BE2C (cell line): ENCODE data around the gene DSTN.

Experiments used
- DNase-seq: peaks from one replicate; pipeline ENCODE4 v3.0.0-alpha.2; 2020
- H3K27me3 ChIP-seq: fragments of 250-450 bp; sonication (Bioruptor Pico); 2 replicates; pipeline ENCODE4 v1.5.1; 2020; ENCODE audit warnings: mild to moderate bottlenecking
- H3K36me3 ChIP-seq: fragments of 250-450 bp; sonication (Bioruptor Pico); 2 replicates; pipeline ENCODE4 v1.5.1; 2020; ENCODE audit warnings: mild to moderate bottlenecking
- H3K4me1 ChIP-seq: fragments of 250-450 bp; sonication (Bioruptor Pico); 2 replicates; pipeline ENCODE4 v1.5.1; 2020
- H3K4me3 ChIP-seq: 2 replicates; pipeline ENCODE4 v1.5.1; 2011; ENCODE audit warnings: low read depth, low read length
- H3K9me3 ChIP-seq: fragments of 250-450 bp; sonication (Bioruptor Pico); 2 replicates; pipeline ENCODE4 v1.5.1; 2020
- TF ChIP-seq, protein P1 (sequence below): IDR thresholded peaks from 2 replicates; pipeline ENCODE4 v1.5.1; 2012; ENCODE audit warnings: mild to moderate bottlenecking, low read depth, low read length

Gene DSTN

DNA sequence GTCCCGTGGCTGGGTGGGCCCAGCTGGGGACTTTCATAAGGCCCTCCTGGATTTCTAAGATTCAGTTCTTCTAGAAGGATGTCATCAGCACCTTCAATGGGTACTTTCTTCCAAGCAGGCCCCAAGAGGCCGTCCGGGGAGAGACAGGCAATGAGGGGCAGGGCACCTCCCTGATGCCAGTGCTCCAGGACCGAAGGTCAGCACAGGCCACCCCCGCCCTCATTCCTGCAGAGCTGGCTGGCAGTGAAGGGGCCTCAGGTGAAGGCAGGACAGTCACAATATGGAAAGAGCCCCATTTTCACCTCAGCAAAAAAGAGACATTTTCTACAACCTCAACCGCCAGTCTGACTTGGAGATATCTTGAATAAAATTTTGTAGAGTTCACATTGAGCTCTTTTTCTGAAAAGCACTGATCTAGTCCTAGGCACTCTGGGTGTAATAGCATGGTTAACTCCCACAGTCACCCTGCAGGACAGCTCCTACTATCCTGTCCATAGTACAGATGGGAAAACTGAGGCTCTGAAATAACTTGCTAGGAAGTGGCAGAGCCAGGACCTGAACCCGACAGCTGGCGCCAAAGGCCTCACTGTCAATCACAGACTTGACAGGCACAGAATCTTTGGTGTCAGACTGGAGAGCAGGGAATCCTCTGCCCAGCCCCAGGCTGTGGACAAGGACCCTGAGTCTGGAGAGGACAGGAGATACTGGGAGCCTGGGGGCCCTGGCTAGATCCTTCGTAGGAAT, 61.9 kb downstream of the DSTN start:
- Histone ChIP-seq H3K36me3 (no peaks in the 10 kb centered on the region), H3K4me1 (peaks cover 5% of the 10 kb centered on the region; the same call in 1 of the 2 replicates)

GRCh38 chr20:17633221-17633849, 63.5 kb downstream of the DSTN start:
- Histone ChIP-seq H3K36me3 (no peaks in the 10 kb centered on the region), H3K4me3 (no peak overlapping the region), H3K4me1 (peaks cover 5% of the 10 kb centered on the region; the same call in 1 of the 2 replicates), H3K27me3 (no peaks in the 10 kb centered on the region), H3K9me3 (no peaks in the 10 kb centered on the region)
- no peak for DNase-seq
- TF ChIP-seq, protein P1, sequence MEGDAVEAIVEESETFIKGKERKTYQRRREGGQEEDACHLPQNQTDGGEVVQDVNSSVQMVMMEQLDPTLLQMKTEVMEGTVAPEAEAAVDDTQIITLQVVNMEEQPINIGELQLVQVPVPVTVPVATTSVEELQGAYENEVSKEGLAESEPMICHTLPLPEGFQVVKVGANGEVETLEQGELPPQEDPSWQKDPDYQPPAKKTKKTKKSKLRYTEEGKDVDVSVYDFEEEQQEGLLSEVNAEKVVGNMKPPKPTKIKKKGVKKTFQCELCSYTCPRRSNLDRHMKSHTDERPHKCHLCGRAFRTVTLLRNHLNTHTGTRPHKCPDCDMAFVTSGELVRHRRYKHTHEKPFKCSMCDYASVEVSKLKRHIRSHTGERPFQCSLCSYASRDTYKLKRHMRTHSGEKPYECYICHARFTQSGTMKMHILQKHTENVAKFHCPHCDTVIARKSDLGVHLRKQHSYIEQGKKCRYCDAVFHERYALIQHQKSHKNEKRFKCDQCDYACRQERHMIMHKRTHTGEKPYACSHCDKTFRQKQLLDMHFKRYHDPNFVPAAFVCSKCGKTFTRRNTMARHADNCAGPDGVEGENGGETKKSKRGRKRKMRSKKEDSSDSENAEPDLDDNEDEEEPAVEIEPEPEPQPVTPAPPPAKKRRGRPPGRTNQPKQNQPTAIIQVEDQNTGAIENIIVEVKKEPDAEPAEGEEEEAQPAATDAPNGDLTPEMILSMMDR, result no peak

More for the DNA sequence above, 61.9 kb downstream of the DSTN start:
- no peak for DNase-seq
- TF ChIP-seq, protein P1, result no peak
- H3K9me3 ChIP-seq, result no peaks in the 10 kb centered on the region
- no peaks in the 10 kb centered on the region for H3K27me3 ChIP-seq
- H3K4me3 ChIP-seq, result no peak overlapping the region

GRCh38 chr20:17633850-17634500, 64.1 kb downstream of the DSTN start:
- Histone ChIP-seq H3K9me3 (no peaks in the 10 kb centered on the region), H3K4me1 (peaks cover 5% of the 10 kb centered on the region; the same call in 1 of the 2 replicates), H3K36me3 (no peaks in the 10 kb centered on the region), H3K4me3 (no peak overlapping the region), H3K27me3 (no peaks in the 10 kb centered on the region)
- TF ChIP-seq, protein P1, result no peak
- DNase-seq, result no peak

GRCh38 chr20:17634661-17635331, 64.9 kb downstream of the DSTN start:
- Histone ChIP-seq H3K4me1 (peaks cover 5% of the 10 kb centered on the region; the same call in 1 of the 2 replicates), H3K27me3 (no peaks in the 10 kb centered on the region), H3K36me3 (no peaks in the 10 kb centered on the region), H3K4me3 (no peak overlapping the region), H3K9me3 (no peaks in the 10 kb centered on the region)
- TF ChIP-seq, protein P1, result no peak
- no peak for DNase-seq

GRCh38 chr20:17635332-17636244, 65.7 kb downstream of the DSTN start:
- DNase-seq, result no peak
- Histone ChIP-seq H3K36me3 (no peaks in the 10 kb centered on the region), H3K27me3 (no peaks in the 10 kb centered on the region), H3K9me3 (no peaks in the 10 kb centered on the region), H3K4me1 (peaks cover 5% of the 10 kb centered on the region; the same call in 1 of the 2 replicates), H3K4me3 (no peak overlapping the region)
- TF ChIP-seq, protein P1, result no peak
